CD4-positive, alpha-beta T cell treated with Interleukin-4 for 1 hour (primary cell): ENCODE results near the gene POLDIP3.
"Not testable (repeated sequence)": the region's sequence is repeated elsewhere in the genome, so short reads cannot be mapped to it uniquely, and the experiment has no call there.

ENCODE experiments used
- DNase-seq, 2 donors: peaks; one replicate each; pipeline ENCODE4 v3.0.0-alpha.2; 2020 to 2022

Gene POLDIP3

DNA sequence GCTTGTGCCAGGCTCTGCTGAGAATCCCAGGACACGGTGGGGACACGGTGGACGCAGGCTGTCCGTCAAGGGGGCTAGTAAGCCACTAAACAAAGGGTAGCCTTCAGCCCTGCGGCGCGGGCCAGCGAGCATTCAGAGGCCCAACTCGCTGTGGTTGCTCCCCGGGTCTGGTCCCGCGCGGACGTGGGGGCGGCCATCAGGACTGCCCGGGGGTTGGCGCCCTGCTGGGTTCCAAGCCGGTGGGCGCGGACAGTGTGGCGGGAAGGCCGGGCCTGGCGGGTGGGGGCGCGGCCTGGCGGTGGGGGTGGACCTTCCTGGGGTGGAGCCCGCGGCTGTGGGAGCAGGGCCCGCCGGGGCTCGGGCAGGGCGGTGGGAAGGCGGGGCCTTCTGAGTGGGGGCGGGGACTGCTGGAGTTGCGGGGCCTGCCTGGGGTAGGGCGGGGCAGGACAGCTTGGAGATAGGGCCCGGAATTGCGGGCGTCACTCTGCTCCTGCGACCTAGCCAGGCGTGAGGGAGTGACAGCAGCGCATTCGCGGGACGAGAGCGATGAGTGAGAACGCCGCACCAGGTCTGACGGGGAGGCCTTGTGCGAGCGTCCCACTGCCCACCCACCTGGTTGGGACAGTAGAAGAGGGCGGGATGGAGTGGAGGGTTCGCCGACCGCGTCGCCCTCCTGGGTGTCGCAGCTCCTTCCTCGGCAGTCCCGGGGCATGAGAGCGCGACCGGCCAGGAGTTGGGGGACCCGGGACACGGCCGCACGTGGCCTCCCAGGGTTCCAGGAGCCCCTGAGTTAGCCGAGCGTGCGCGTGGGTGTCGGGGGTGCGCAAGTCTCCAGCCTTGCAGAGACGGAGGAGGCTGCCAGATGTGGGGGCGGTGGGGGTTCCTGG is 61.0 kb downstream of the POLDIP3 start, which contains the start of gene SERHL2:
Gene SERHL2 (plus strand): TSS at position 482 of the 887 bp plus-strand sequence. CDS start 65 bp downstream, at position 547.
- peak; percentile 88 to 93 for DNase-seq

DNA sequence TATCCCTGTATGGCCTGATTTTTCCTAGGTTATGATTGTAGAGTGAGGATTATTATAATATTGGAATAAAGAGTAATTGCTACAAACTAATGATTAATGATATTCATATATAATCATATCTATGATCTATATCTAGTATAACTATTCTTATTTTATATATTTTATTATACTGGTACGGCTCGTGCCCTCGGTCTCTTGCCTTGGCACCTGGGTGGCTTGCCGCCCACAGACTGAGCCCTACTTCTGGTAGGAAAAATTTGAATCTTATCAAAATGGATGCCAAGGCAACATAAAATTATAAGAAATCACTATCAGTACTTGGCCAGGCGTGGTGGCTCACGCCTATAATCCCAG is 62.4 kb downstream of the POLDIP3 start:
- not testable (repeated sequence) for DNase-seq

DNA sequence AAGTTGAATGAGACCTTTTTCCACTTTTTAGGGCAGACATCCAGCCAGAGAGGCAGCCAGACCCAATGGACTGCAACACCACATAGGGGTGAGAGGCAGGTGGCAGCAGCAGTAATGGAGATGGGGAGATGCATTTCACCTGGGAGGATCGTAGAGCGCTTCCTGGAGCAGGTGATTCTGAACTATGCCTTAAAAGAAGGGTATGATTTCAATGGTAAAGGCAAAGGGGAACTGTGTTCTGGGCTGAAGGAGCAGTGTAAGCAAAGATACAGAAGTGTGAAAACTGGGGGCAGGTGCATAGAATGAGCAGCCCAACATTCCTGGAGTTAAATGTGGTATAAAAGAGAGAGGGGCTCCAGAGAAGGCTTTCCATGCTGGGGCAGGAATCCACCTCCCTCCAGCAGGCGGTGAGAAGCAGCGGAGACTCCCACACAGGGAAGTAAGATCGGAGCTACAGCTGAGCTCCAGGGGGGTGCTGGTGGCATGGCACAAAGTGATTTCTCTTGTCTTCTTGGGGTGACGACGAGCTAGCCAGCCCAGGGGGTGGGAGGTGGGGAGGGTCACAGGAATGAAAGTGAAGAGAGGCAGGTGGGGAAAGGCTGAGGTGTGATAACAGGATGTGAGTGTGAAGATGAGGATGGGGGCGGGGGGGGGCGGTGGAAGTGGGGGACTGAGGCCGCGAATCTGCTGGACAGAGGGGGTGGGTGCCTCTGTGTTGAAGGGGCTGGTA is 65.2 kb downstream of the POLDIP3 start:
- DNase-seq, result no peak

DNA sequence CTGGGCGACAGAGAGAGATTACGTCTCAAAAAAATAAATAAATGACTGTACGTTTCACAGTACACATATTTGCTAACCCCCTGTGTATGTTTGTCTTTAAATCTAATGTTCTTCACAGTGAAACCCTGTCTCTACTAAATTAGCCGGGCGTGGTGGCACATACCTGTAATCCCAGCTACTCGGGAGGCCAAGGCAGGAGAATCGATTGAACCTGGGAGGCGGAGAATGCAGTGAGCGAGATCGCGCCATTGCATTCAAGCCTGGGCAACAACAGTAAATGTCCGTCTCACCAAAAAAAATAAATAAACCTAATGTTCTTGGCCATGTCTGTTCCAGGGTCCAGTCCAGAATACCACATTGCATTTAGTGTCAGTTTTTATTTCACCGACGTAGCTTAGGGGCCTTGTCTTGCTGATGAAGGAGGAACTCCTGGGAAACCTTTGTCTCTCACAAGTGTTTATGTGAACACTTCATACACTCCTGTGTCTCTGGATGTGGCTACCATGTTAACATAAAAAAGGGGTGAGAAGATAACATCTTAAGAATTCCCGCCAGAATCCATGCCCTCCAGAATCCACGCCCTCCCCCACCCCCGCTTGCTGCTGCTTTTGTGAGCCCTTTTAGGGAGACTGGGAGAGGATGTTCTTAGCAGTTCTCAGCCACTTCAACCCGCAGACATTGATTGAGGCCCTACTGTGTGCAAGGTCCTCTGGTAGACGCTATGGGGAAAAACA is 65.9 kb downstream of the POLDIP3 start:
- DNase-seq, result no peak

DNA sequence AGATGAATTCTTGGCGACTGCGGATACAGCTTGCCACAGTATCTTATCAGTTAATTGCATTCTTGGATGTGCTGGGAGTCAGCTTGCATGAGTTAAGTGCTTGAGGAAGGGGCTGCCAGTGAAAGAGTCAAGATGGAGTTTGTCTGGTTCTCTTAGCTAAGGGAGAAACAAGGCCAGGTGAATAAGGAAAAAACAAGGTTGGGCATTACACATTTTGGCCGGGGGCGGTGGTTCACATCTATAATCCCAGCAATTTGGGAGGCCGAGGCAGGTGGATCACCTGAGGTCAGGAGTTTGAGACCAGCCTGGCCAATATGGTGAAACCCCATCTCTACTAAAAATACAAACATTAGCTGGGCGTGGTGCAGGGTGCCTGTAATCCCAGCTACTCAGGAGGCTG is 66.6 kb downstream of the POLDIP3 start:
- DNase-seq, result not testable (repeated sequence)

DNA sequence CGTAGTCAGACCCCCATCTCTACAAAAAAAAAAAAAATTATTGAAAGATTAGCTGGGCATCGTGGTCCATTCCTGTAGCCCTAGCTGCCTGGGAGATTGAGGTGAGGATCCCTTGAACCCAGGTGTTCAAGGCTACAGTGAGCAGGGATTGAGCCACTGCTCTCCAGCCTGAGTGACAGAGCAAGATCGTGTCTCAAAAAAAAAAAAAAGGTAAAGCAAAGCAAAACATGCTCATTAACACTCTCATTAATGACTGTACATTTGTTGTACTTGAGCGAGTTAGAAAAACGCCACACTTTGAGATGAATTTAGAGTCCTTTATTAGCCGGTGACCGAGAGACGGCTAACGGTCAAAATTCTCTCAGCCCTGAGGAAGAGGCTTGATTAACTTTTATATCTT is 67.1 kb downstream of the POLDIP3 start:
- no peak for DNase-seq

DNA sequence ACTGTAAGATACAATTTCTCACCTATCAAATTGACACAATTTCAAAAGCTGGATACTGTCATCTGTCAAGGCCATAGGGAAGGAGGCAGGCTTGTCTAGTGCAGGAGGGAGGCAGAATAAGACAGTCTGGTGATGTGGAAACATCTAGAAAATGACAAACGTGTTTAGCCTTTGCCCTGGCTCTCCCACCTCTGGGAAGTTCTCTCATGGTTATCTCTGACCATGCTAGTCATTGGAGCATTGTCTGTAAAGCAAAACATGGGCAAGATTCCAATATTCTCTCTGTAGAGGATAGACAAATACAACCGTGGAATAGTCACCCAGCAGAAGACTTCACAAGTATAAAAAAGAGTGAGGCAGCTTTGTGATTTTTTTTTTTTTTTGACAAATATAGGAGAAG is 70.0 kb downstream of the POLDIP3 start:
- no peak for DNase-seq

DNA sequence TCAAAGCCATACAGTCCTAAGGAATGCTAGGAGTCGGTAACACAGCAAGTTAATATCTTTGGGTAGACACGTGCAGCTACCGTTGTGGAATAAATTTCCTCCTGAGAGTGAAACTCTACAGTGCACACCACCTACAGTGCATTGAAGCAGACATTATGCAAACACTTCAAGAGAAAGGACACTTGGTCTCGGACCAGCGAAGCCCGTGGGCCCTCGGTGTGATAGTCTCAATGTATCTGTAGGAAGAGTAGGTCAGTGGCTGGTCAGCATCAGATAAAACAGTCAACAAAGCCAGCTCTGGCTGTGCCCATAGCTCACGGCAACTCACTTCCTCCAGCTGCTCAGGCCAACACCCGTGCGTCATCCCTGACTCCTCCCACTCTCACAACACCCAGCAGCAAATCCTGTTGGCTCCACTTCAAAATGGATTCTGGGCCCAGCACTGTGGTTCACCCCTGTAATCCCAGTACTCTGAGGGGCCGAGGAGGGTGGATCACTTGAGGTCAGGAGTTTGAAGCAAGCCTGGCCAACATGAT is 75.4 kb downstream of the POLDIP3 start:
- peak in 1 of 2 donors; percentile 38 for DNase-seq

DNA sequence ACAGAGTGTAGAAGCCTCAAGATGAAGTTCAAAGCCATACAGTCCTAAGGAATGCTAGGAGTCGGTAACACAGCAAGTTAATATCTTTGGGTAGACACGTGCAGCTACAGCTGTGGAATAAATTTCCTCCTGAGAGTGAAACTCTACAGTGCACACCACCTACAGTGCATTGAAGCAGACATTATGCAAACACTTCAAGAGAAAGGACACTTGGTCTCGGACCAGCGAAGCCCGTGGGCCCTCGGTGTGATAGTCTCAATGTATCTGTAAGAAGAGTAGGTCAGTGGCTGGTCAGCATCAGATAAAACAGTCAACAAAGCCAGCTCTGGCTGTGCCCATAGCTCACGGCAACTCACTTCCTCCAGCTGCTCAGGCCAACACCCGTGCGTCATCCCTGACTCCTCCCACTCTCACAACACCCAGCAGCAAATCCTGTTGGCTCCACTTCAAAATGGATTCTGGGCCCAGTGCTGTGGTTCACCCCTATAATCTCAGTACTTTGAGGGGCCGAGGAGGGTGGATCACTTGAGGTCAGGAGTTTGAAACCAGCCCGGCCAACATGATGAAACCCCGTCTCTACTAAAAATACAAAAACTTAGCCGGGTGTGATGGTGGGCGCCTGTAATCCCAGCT is 77.4 kb downstream of the POLDIP3 start:
- peak in 1 of 2 donors; percentile 28 for DNase-seq

DNA sequence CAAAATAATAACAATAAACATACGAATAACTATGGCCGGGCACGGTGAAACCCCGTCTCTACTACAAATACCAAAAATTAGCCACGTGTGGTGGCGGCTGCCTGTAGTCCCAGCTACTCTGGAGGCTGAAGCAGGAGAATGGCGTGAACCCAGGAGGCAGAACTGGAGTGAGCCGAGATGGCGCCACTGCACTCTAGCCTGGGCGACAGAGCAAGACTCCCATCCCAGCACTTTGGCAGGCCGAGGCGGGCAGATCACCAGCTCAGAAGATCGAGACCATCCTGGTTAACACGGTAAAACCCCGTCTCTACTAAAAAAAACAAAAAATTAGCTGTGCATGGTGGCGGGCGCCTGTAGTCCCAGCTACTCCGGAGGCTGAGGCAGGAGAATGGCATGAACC is 78.0 kb downstream of the POLDIP3 start:
- DNase-seq, result not testable (repeated sequence)

DNA sequence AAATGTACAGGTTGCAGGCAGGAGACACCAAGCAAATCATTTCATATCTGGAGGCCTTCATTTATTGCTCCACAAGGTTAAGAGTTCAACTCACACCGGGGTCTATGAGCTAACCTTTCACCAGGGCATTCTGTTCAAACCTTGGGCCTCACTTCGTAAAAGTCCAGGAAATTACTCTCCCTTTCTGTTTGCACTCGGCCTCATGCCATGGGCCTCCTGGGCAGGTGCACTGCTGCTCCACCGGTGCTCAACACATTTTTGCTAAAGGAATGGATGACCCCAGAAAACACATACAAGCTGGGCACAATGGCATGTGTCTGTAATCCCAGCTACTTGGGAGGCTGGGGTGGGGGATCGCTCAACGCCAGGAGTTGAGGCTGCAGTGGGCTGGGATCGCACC is 78.5 kb downstream of the POLDIP3 start:
- no peak for DNase-seq

DNA sequence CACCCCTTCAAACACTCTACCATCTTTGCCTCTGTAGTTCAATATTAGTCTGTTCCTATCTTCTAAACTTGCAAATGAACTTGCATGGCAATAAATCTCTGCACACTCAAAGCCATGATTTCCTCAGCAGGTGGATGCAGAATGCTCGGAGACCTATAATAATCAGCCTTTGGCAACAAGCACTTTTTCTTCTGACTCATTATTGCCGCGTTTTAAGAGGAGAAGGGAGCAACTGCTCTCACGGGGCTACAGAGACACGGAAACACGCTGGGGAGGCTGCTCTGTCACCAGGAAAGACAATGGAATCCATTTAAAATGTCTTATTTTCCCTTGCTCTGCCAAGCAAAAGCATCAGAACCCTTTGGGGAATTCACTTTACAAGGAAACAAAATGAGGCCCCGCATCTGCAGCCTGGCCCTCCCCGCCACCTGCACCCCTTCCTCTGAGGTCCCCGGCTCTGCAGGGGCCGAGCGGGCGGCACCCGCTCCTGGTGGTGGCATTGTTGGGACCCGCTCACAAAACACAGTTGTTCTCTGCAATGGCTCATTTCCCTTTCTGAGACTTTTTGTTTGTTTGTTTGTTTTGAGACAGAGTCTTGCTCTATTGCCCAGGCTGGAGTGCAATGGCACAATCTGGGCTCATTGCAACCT is 79.5 kb downstream of the POLDIP3 start:
- not testable (repeated sequence) for DNase-seq
